Trophoblast cell (in vitro differentiated cells and primary cell): ENCODE data around the gene PRAMEF10. TPM values are rescaled to one million over a fixed set of nuclear protein-coding genes. Genes with fewer than 3 reads are reported as not detected.
"Not testable (repeated sequence)": the region's sequence is repeated elsewhere in the genome, so short reads cannot be mapped to it uniquely, and the experiment has no call there.

ENCODE experiments used
- DNase-seq, 2 donors: peaks; one replicate each; pipeline ENCODE4 v3.0.0-alpha.2; 2016
- H2AFZ ChIP-seq: 2 replicates; pipeline ENCODE4 v1.6.1; 2013; ENCODE audit warnings: low read length, moderate library complexity, mild to moderate bottlenecking; ENCODE audit not compliant: insufficient read depth, poor library complexity
- H2AK5ac ChIP-seq: 2 replicates; pipeline ENCODE4 v1.6.1; 2013; ENCODE audit warnings: mild to moderate bottlenecking, low read length
- H2BK120ac ChIP-seq: 2 replicates; pipeline ENCODE4 v1.6.1; 2013; ENCODE audit warnings: low read length, mild to moderate bottlenecking, moderate library complexity; ENCODE audit not compliant: insufficient read depth, poor library complexity
- H2BK12ac ChIP-seq: 2 replicates; pipeline ENCODE4 v1.6.1; 2013; ENCODE audit warnings: mild to moderate bottlenecking, low read length, moderate library complexity
- H2BK5ac ChIP-seq: 2 replicates; pipeline ENCODE4 v1.6.1; 2013; ENCODE audit warnings: low read length, low read depth, moderate library complexity, mild to moderate bottlenecking; ENCODE audit not compliant: poor library complexity
- H3K14ac ChIP-seq: 2 replicates; pipeline ENCODE4 v1.6.1; 2013; ENCODE audit warnings: mild to moderate bottlenecking, low read length
- H3K18ac ChIP-seq: 2 replicates; pipeline ENCODE4 v1.6.1; 2013; ENCODE audit warnings: mild to moderate bottlenecking, low read length
- H3K23ac ChIP-seq: 2 replicates; pipeline ENCODE4 v1.6.1; 2013; ENCODE audit warnings: low read length
- H3K27ac ChIP-seq: 2 replicates; pipeline ENCODE4 v1.5.1; 2013; ENCODE audit warnings: low read depth, mild to moderate bottlenecking, inconsistent platforms, low read length, moderate library complexity
- H3K27me3 ChIP-seq: 2 replicates; pipeline ENCODE4 v1.6.1; 2013; ENCODE audit warnings: inconsistent platforms, mild to moderate bottlenecking, low read length, moderate library complexity; ENCODE audit not compliant: insufficient read depth
- H3K36me3 ChIP-seq, 2 experiments: 1 replicate in 1 of 2; 2 replicates in 1 of 2; pipeline ENCODE4 v1.6.1; 2013; ENCODE audit warnings: low read length in 2 of 2, mild to moderate bottlenecking in 2 of 2, moderate library complexity in 1 of 2; ENCODE audit not compliant: insufficient read depth in 2 of 2, control insufficient read depth in 1 of 2
- H3K4ac ChIP-seq: 2 replicates; pipeline ENCODE4 v1.6.1; 2013; ENCODE audit warnings: low read depth, mild to moderate bottlenecking, low read length, moderate library complexity
- H3K4me1 ChIP-seq, 2 experiments: 1 replicate in 1 of 2; 2 replicates in 1 of 2; pipeline ENCODE4 v1.6.1; 2013; ENCODE audit warnings: low read length in 2 of 2, mild to moderate bottlenecking in 2 of 2, moderate library complexity in 1 of 2; ENCODE audit not compliant: insufficient read depth in 2 of 2, control insufficient read depth in 1 of 2
- H3K4me2 ChIP-seq: 2 replicates; pipeline ENCODE4 v1.6.1; 2013; ENCODE audit warnings: inconsistent platforms, mild to moderate bottlenecking, low read length, moderate library complexity
- H3K4me3 ChIP-seq: 2 replicates; pipeline ENCODE4 v1.5.1; 2013; ENCODE audit warnings: mild to moderate bottlenecking, low read depth, low read length, inconsistent platforms
- H3K79me1 ChIP-seq: one replicate; pipeline ENCODE4 v1.6.1; 2013; ENCODE audit warnings: low read length
- H3K79me2 ChIP-seq: 2 replicates; pipeline ENCODE4 v1.6.1; 2013; ENCODE audit warnings: low read length, mild to moderate bottlenecking; ENCODE audit not compliant: control insufficient read depth, insufficient read depth, poor library complexity
- H3K9ac ChIP-seq: 2 replicates; pipeline ENCODE4 v1.6.1; 2013; ENCODE audit warnings: mild to moderate bottlenecking, low read length
- H3K9me3 ChIP-seq: 2 replicates; pipeline ENCODE4 v1.6.1; 2013; ENCODE audit warnings: low read depth, mild to moderate bottlenecking, control low read depth, inconsistent platforms, low read length; ENCODE audit not compliant: insufficient read depth
- H4K12ac ChIP-seq: 2 replicates; pipeline ENCODE4 v1.6.1; 2013; ENCODE audit warnings: low read depth, mild to moderate bottlenecking, low read length, moderate library complexity
- H4K8ac ChIP-seq: 2 replicates; pipeline ENCODE4 v1.6.1; 2013; ENCODE audit warnings: low read depth, mild to moderate bottlenecking, low read length, moderate library complexity
- H4K91ac ChIP-seq: one replicate; pipeline ENCODE4 v1.6.1; 2013; ENCODE audit warnings: low read depth, mild to moderate bottlenecking, low read length, moderate library complexity
- WGBS: extraction: QIAGEN DNeasy Blood & Tissue Kit; methylation state at CpG from one replicate; pipeline ENCODE4 v1.1.7; 2013; ENCODE audit warnings: missing lambda C conversion rate; ENCODE audit not compliant: insufficient read length, insufficient coverage; ENCODE audit errors: extremely low coverage; 5-methylcytosine and 5-hydroxymethylcytosine counted together
- polyA plus RNA-seq: library from polyadenylated mRNA; stranded (reverse); fragments of 200-250 nt; gene quantifications from 2 replicates; pipeline ENCODE4 v1.2.3, GENCODE V29; 2013

PRAMEF10 gene, protein sequence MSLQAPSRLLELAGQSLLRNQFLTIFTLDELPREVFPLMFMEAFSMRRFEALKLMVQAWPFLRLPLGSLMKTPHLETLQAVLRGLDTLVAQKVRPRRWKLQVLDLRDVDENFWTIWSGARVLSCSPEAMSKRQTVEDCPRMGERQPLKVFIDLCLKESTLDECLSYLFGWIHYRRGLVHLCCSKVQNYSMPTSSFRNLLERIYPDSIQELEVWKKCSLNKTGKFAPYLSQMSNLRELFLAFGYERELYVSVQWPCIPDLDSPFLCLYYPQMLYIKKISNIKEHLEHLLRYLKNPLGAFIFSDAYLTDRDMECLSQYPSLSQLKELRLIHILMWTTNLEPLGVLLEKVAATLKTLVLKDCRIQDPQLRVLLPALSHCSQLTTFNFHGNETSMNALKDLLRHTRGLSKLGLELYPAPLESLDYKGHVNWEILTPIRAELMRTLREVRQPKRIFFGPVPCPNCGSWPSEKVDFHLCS
- polyA plus RNA-seq, result not detected in 2 replicates

DNA sequence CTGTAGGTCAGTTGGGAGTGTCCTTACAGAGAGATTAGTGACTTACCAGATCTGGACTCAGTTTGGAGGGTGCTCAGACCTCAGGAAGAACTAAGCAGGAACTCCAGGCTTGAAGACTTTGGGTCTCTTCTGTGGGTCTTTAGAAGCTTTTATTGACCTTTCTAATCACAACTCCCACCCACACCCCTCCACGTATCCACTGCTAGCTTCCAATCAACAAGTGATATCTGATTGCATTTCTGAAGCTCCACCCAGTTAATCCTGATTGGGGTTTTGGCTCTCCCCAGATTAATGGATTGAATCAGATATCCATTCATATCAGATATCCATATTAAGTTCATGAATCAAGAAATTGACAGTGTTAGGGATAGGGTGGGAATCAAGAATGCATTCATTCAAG is at the start of gene PRAMEF10:
TSS of gene PRAMEF10 (minus strand) at position 101 of the 400 bp plus-strand sequence. CDS start 2,423 bp downstream, outside the sequence.
- WGBS, result no CpG with 5 or more reads among the region's 1 CpG
- H2BK120ac ChIP-seq, result not testable (repeated sequence)

DNA sequence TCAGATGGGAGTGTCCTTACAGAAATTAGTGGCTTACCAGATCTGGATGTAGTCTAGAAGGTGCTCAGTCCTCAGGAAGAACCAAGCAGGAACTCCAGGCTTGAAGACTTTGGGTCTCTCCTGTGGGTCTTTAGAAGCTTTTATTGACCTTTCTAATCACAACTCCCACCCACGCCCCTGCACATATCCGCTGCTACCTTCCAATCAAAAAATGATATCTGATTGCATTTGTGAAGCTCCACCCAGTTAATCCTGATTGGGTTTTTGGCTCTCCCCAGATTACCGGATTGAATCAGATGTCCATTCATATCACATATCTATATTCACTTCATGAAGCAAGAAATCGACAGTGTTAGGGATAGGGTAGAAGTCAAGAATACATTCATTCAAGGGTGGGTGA is 49.4 kb upstream of the PRAMEF10 start, which contains the start of gene PRAMEF6:
TSS of gene PRAMEF6 (minus strand) at position 101 of the 400 bp plus-strand sequence. CDS start 5,062 bp downstream, outside the sequence.
- not testable (repeated sequence) for H3K23ac ChIP-seq, H3K79me2 ChIP-seq, H2BK5ac ChIP-seq, H3K4me1 ChIP-seq, H3K27me3 ChIP-seq, H3K4me2 ChIP-seq, H4K91ac ChIP-seq, H4K8ac ChIP-seq, H3K18ac ChIP-seq, H2BK12ac ChIP-seq, H2AK5ac ChIP-seq, H3K4ac ChIP-seq, H3K27ac ChIP-seq, H4K12ac ChIP-seq, H3K36me3 ChIP-seq, H3K79me1 ChIP-seq, DNase-seq, H2AFZ ChIP-seq, H2BK120ac ChIP-seq, H3K9ac ChIP-seq, H3K14ac ChIP-seq, H3K4me3 ChIP-seq, H3K9me3 ChIP-seq
- WGBS, result no CpG with 5 or more reads among the region's 4 CpGs

More for the DNA sequence above, at the start of gene PRAMEF10:
- not testable (repeated sequence) for H4K12ac ChIP-seq, H3K4ac ChIP-seq, H3K9me3 ChIP-seq, H4K91ac ChIP-seq, H3K18ac ChIP-seq, H3K14ac ChIP-seq, H4K8ac ChIP-seq, H3K27ac ChIP-seq, H3K36me3 ChIP-seq, H3K79me1 ChIP-seq, DNase-seq, H2AFZ ChIP-seq, H2AK5ac ChIP-seq, H2BK12ac ChIP-seq, H3K23ac ChIP-seq, H3K4me1 ChIP-seq, H3K9ac ChIP-seq, H2BK5ac ChIP-seq, H3K4me2 ChIP-seq, H3K4me3 ChIP-seq, H3K27me3 ChIP-seq, H3K79me2 ChIP-seq

DNA sequence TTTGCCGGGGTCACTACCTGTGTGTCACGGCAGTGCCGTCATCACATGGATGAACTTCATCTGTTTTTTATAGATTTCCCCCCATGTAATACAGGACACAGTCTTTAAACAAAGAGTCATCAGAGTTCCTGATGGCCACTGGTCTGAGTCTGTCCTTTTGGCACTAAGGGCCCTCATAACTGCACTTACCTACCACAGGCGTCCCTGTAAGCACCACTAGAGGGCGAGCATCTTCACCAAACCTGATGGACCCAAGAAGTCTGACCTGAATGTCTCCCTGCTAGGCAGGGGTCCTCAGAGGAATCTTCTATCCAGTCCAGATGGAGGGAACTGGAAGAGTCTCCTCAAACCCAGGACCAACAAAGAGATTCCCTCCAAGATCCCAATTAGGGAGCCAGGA is 26.3 kb upstream of the PRAMEF10 start:
- not testable (repeated sequence) for H2BK12ac ChIP-seq, H4K91ac ChIP-seq, H3K79me1 ChIP-seq, H3K9ac ChIP-seq, H2BK5ac ChIP-seq, H4K12ac ChIP-seq, H3K14ac ChIP-seq, H3K27me3 ChIP-seq, H3K36me3 ChIP-seq, H2AFZ ChIP-seq, H3K18ac ChIP-seq, H2BK120ac ChIP-seq, H3K4ac ChIP-seq, H3K9me3 ChIP-seq, H3K23ac ChIP-seq, H4K8ac ChIP-seq, DNase-seq, H2AK5ac ChIP-seq, H3K4me2 ChIP-seq, H3K4me1 ChIP-seq, H3K79me2 ChIP-seq, H3K27ac ChIP-seq, H3K4me3 ChIP-seq
- WGBS, result no CpG with 5 or more reads among the region's 5 CpGs

DNA sequence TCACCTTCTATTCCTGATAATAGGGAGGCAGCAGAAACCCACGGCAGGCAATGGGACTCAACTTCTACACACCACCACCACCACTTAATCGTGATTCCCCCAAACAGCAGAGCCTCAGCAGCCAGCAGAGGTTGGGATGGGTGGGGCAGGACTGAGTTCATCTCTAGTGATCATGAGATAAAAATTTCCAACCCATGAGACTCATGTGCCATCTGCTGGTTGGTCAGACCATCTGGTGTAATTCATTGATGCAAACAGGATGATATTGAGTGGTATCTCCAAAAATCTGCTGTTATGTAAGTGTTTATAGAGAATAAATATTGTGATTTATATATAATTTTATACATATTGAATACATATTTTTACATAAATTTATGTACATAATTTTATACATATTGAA is 23.7 kb upstream of the PRAMEF10 start:
- not testable (repeated sequence) for H4K91ac ChIP-seq, H3K36me3 ChIP-seq, H3K79me1 ChIP-seq, H2BK12ac ChIP-seq, H3K9ac ChIP-seq, H4K12ac ChIP-seq, H2AK5ac ChIP-seq, H3K23ac ChIP-seq, H3K4ac ChIP-seq, H3K9me3 ChIP-seq, H3K27me3 ChIP-seq, H3K14ac ChIP-seq, H3K4me1 ChIP-seq, H4K8ac ChIP-seq, H2BK5ac ChIP-seq, H3K79me2 ChIP-seq, H3K4me2 ChIP-seq, H3K4me3 ChIP-seq, H3K18ac ChIP-seq, H2AFZ ChIP-seq, H3K27ac ChIP-seq, H2BK120ac ChIP-seq
- peak in 1 of 2 donors; percentile 0 for DNase-seq
- WGBS, result no CpG with 5 or more reads among the region's 2 CpGs
